ENCODE data around the gene IPO13. TPM values are rescaled to one million over a fixed set of nuclear protein-coding genes. Genes with fewer than 3 reads are reported as not detected.

IPO13 gene
- total RNA-seq, 2 experiments from 2014 or later, result 6.3 to 7.4 TPM

DNA sequence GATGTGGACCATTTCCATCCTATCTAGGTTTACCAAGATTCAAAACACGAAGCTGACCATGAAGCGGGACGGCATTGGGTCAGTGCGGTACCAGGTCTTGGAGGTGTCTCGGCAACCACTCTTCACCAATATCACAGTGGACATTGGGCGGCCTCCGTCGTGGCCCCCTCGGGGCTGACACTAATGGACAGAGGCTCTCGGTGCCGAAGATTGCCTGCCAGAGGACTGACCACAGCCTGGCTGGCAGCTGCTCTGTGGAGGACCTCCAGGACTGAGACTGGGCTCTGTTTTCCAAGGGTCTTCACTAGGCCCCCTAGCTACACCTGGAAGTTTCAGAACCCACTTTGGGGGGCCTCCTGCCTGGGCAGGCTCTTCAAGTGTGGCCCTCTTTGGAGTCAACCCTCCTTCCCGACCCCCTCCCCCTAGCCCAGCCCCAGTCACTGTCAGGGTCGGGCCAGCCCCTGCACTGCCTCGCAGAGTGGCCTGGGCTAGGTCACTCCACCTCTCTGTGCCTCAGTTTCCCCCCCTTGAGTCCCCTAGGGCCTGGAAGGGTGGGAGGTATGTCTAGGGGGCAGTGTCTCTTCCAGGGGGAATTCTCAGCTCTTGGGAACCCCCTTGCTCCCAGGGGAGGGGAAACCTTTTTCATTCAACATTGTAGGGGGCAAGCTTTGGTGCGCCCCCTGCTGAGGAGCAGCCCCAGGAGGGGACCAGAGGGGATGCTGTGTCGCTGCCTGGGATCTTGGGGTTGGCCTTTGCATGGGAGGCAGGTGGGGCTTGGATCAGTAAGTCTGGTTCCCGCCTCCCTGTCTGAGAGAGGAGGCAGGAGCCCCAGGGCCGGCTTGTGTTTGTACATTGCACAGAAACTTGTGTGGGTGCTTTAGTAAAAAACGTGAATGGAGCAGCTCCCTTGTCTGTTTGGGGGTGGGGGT, 43.8 kb downstream of the IPO13 start:
- H3K4me3 ChIP-seq (ENCODE audit: low read length), result peak overlapping the region; percentile 78
- ChIA-PET POLR2A (no interaction called here), CTCF (interaction anchor here (1.2 to 2.9 kb wide), 3 partner anchors 15 to 58 kb away, joined by 3 to 10 read pairs (median 4); partner anchors contain the start of gene ATP6V0B)
- H3K9me3 ChIP-seq (ENCODE audit: control insufficient read depth in 1 of 2, insufficient read depth in 1 of 2, low read length in 2 of 2), result no peaks in the 10 kb centered on the region
- H3K27ac ChIP-seq (ENCODE audit: low read depth in 1 of 2, low read length in 2 of 2), result no peak overlapping the region
- H3K27me3 ChIP-seq (ENCODE audit: control insufficient read depth in 1 of 2, insufficient read depth in 2 of 2, low read length in 2 of 2), result no peaks in the 10 kb centered on the region
- DNase-seq (no peak), ATAC-seq (ENCODE audit: poor library complexity) (no peak)
- TF ChIP-seq CTCF (IDR thresholded peaks at IDR 0.05), result no peak
- no peaks in the 10 kb centered on the region for H3K36me3 ChIP-seq (ENCODE audit: insufficient read depth, low read length)
- peaks cover 19% of the 10 kb centered on the region for H3K4me1 ChIP-seq (ENCODE audit: insufficient read depth, low read length)
- peaks cover 16% of the 10 kb centered on the region for H3K4me1 Mint-ChIP-seq (ENCODE audit: low read depth)
- peak overlapping the region; percentile 62 for H3K27ac Mint-ChIP-seq
- no peaks in the 10 kb centered on the region for H3K36me3 Mint-ChIP-seq (ENCODE audit: low read depth)
- peak overlapping the region; percentile 95 for H3K4me3 Mint-ChIP-seq
- intact Hi-C loops (cut with DNase I, micrococcal nuclease), result loop anchor here (1.0 to 5.0 kb wide), 4 partner anchors 15 to 44 kb away; partner anchors contain the start of genes IPO13 (in 1 of the 2) and SLC6A9 (in 1 of the 2)
- H3K9me3 Mint-ChIP-seq, result no peaks in the 10 kb centered on the region
- no peaks in the 10 kb centered on the region for H3K27me3 Mint-ChIP-seq

- POLR2A ChIA-PET, result no interaction called here
Observed at GRCh38 chr1:43991200-43991475, 44.4 kb downstream of the IPO13 start.

More at GRCh38 chr1:43991200-43991475, 44.4 kb downstream of the IPO13 start:
- H3K4me3 ChIP-seq (ENCODE audit: low read length), result peak overlapping the region; percentile 78
- TF ChIP-seq CTCF (IDR thresholded peaks at IDR 0.05), result no peak
- no peak overlapping the region for H3K27ac ChIP-seq (ENCODE audit: low read depth in 1 of 2, low read length in 2 of 2)
- H3K36me3 Mint-ChIP-seq (ENCODE audit: low read depth), result no peaks in the 10 kb centered on the region
- no peaks in the 10 kb centered on the region for H3K27me3 Mint-ChIP-seq
- H3K4me1 ChIP-seq (ENCODE audit: insufficient read depth, low read length), result peaks cover 19% of the 10 kb centered on the region
- ATAC-seq (ENCODE audit: poor library complexity) (no peak), DNase-seq (no peak)
- H3K4me1 Mint-ChIP-seq (ENCODE audit: low read depth), result peaks cover 16% of the 10 kb centered on the region
- intact Hi-C loops (cut with DNase I, micrococcal nuclease), result loop anchor here (1.0 to 5.0 kb wide), 4 partner anchors 16 to 45 kb away; partner anchors contain the start of genes IPO13 (in 1 of the 2) and SLC6A9 (in 1 of the 2)
- H3K4me3 Mint-ChIP-seq, result peak overlapping the region; percentile 95
- H3K27me3 ChIP-seq (ENCODE audit: control insufficient read depth in 1 of 2, insufficient read depth in 2 of 2, low read length in 2 of 2), result no peaks in the 10 kb centered on the region
- H3K27ac Mint-ChIP-seq, result peak overlapping the region; percentile 62
- H3K9me3 Mint-ChIP-seq, result no peaks in the 10 kb centered on the region
- CTCF ChIA-PET, result interaction anchor here (1.2 to 2.9 kb wide), 3 partner anchors 16 to 58 kb away, joined by 3 to 10 read pairs (median 4); partner anchors contain the start of gene ATP6V0B
- H3K9me3 ChIP-seq (ENCODE audit: control insufficient read depth in 1 of 2, insufficient read depth in 1 of 2, low read length in 2 of 2), result no peaks in the 10 kb centered on the region
- H3K36me3 ChIP-seq (ENCODE audit: insufficient read depth, low read length), result no peaks in the 10 kb centered on the region

Measured in CD4-positive, alpha-beta T cell (primary cell).